HL-60/S4 (cell line): ENCODE data around the gene SLC36A3.
"Not testable (repeated sequence)": the region's sequence is repeated elsewhere in the genome, so short reads cannot be mapped to it uniquely, and the experiment has no call there.

ENCODE experiments used
- in situ Hi-C: fragments of 300-500 bp; cut with MboI; formaldehyde crosslinking; loops from 2 replicates; pipeline ENCODE4 v1.14.3; 2022; ENCODE audit warnings: low sequenced_read_pairs

Gene SLC36A3

GRCh38 chr5:151264113-151264512 is 39.5 kb downstream of the SLC36A3 start:
- in situ Hi-C loops, result no loop called here

DNA sequence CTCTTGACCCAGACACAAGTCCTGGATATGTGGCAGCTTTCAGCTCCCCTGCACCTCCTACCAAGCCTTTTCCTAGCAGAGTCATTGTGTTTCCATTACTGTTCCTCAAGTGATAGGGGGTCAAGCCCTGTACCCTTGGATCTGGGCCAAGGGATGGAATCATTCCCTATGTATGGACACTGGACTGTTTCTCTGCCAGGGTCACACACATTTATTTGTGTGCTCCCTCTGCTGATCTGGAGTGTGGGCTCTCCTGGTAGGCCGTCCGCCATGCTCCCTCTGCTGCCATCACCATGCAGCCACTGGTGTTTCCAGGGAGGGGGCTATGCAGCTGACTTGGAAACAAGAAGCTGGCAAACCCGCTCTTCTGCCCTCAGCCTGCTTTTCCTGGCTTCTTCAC is 41.0 kb downstream of the SLC36A3 start:
- in situ Hi-C loops, result no loop called here

DNA sequence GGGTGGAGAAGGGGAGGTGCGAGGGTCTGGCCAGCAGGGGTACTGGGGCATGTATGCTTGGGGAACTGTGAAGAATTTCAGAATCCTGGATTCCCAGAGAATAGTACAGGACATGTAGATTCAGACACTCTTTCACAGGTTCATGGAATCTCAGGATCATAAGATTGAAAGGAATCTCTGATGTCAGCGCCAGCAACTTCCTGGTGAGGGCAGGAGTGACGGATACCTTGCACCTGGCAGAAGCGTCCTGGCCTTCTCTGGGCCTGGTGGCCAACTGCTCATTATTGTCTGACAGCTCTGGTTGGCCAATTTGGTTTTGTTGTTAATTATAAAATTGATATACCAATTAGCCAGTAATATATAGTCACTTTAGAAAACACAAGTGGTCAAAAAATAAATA is 43.6 kb downstream of the SLC36A3 start:
- in situ Hi-C loops, result no loop called here

GRCh38 chr5:151258816-151259215 is 44.8 kb downstream of the SLC36A3 start:
- in situ Hi-C loops, result no loop called here

GRCh38 chr5:151258201-151258611 is 45.4 kb downstream of the SLC36A3 start:
- in situ Hi-C loops, result no loop called here

DNA sequence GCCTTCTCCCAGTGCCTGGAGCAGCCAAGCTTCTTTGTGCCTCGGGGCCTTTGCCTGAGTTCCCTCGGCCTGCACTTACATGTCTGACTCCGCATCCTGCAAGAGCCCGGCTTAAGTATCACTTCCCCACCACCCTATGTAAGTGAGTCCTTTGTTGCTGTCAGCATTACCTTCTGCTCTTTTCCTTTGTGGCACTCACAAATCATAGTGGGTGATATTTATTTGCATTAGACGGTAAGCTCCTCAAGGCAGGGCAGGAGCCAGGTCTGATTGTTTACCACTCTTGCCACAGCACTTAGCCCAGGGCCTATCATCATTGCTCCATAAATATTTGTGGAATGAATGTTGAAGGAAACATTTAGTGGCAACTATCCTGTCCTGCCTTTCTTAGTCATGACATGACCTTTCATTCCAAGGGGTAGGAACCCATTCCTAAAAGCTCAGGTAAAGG is 45.8 kb downstream of the SLC36A3 start:
- in situ Hi-C loops, result no loop called here

DNA sequence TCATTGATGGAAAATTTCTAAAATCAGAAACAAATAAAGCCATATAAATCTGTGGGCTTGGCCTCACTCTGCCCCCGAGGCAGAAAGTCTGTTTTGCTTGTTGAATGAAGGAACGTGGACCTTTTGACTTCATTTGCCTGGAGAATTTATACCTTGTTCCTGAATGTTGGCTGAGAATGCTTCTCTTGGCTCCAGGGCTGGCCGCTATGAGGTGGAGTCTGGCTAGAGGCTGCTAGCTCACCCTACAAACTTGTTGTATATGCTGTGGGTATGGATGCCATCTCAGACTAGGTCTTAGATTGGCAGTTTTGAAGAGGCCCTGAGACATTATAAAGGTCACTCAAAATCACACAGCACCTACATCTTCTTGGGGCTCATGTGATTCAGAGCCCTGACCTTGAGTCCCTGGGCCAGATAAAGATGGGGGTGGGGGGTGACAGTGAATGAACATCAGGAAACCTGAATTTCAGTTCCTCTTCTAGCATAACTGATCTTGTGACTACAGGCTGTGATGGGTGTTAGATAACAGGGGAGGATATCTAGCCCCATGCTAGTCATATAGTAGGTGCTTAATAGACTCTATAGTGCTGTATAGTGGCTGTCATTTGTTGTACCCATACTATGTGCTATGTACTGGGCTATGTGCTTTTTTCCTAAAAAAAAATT is 47.8 kb downstream of the SLC36A3 start:
- in situ Hi-C loops, result no loop called here

DNA sequence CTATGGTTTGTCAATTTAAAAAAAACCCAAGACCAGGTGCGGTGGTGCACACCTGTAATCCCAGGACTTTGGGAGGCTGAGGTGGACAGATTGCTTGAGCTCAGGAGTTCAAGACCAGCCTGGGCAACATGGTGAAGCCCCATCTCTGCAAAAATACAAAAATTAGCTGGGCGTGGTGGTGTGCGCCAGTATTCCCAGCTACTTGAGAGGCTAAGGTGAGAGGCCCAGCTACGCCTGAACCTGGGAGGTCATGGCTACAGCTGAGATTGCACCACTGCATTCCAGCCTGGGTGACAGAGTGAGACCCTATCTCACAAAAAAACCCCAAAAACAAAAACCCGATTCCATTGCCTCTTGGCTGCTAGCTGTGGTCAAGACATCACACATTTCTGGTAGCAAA is 48.6 kb downstream of the SLC36A3 start:
- in situ Hi-C loops, result not testable (repeated sequence)

DNA sequence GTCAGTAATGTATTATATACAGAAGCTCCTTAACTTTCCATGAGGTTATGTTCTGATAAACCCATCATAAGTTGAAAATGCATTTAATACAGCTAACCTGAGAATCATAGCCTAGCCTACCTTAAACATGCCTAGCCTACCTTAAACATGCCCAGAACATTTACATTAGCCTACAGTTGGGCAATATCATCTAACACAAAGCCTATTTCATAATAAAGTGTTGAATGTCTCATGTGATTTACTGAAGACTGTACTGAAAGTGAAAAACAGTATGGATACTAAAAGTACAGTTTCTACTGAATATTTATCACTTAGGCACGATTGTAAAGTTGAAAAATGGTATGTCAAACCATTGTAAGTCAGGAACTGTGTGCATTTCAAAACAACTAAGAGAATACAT is 49.0 kb downstream of the SLC36A3 start:
- in situ Hi-C loops, result no loop called here

- in situ Hi-C loops, result no loop called here
Observed at GRCh38 chr5:151253605-151253950, 50.0 kb downstream of the SLC36A3 start.

DNA sequence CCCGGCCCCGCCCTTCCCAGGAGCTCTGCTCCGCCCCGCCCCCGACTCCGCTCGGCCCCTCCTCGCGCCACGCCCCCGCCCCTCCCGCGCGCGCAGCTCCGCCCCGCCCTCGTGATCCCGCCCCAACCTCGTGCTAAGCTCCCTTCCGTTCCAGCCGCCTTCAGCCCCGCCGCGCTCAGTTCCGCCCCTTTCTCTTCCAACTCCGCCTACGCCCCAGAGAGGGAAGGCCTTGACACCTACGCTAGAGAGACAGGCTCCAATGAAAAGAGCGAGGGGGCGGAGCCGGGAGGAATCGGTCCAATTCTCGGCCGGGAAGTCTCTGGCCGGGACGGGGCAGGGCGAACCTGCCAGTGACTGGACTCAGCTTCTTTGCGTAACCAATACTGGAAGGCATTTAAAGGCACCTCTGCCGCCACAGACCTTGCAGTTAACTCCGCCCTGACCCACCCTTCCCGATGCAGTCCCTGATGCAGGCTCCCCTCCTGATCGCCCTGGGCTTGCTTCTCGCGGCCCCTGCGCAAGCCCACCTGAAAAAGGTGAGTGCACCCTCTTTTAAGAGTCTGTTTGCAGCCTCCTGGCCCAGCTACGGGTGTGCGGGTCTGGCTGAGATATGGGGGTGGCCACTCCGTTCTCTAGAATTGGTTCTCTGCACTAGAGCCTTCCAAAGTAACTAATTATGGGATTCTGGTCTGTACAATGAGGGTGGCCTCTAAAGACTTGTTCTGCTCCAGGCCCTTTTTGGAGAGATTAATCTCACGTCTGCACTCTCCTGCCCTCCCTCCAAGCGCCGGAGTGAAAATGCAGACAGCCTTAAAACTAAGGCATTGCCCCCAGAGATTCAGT is 50.6 kb downstream of the SLC36A3 start, which contains the start of gene GM2A:
Gene GM2A, plus strand, starts transcription at position 424 of the 843 bp plus-strand sequence. Its CDS starts 32 bp downstream, at position 456.
- in situ Hi-C loops, result no loop called here

DNA sequence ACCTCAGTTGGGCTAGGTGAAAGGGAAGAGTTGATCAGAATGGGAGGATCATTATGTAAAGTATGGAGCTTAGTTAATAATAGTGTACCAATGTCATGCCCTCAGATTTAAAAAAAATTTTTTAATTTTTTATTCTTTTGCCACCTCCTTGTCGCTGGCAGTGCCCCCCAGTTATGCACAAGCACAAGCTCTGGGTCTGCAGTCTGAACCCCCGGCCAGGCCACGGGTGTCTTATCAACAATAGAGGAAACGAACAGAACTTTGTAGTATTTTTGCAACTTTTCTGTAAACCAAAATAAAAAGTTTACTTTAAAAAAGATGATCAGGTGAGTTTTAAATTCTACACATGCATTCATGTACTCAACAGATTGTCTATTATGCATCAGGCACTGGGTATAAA is 51.9 kb downstream of the SLC36A3 start:
- in situ Hi-C loops, result no loop called here

DNA sequence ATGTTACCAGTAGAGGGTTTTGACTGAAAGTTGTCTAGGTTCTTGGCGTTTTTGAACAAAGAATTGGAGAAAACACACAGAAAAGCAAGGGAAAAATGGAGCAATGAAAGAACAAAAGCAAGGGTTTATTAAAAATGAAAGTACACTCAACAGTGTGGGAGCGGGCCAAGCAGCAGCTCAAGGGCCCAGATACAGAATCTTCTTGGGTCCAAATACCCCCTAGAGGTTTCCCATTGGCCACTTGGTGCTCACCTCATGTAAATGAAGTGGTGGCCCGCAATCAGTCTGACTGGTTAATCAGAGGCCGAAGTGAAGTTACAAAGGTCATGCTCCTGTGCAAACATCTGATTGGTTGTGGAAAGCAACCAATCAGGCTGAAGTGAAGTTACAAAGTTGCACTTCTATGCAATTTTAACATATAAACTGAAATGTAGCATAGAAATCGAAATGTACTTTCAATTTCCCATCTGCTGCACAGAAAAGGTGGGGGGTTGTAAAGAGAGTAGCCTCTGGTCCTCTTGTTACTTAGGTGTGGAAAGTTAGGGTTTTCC is 52.5 kb downstream of the SLC36A3 start:
- in situ Hi-C loops, result no loop called here

DNA sequence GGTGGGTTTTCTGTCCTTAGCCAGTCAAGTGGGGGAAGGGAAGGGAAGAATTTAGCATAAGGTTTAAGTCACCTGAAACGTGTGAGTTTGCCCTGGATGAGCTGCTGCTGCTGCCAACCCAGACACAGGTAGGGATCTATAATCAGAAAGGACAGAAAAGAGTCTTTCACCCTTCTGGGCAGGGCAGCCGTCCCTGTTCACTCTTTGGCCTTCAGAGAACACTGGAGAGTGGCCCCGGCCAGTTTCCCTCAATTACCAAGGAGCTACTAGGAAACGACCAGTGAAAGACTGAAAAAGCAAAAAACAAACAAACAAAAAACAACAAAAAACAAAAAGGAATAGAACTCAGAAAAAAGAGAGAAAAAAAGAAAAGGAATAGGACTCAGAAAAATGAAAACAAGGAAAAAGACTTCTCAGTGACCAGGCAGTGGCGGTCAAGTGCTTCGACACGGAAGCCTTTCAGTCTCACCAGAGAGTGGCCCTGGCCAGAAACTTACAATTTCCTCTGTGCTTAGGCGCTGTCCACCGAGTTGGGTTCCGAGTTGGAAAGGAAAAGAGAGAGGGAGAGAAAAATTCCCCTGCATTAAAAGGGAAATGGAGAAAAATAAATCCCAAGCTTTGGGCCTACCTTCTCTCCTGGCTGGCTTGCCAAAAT is 53.1 kb downstream of the SLC36A3 start:
- in situ Hi-C loops, result no loop called here

- in situ Hi-C loops, result no loop called here
Observed at GRCh38 chr5:151249281-151249680, 54.3 kb downstream of the SLC36A3 start.

GRCh38 chr5:151248651-151249050 is 54.9 kb downstream of the SLC36A3 start:
- in situ Hi-C loops, result no loop called here

- in situ Hi-C loops, result no loop called here
Observed at GRCh38 chr5:151245680-151246219, 57.8 kb downstream of the SLC36A3 start.

DNA sequence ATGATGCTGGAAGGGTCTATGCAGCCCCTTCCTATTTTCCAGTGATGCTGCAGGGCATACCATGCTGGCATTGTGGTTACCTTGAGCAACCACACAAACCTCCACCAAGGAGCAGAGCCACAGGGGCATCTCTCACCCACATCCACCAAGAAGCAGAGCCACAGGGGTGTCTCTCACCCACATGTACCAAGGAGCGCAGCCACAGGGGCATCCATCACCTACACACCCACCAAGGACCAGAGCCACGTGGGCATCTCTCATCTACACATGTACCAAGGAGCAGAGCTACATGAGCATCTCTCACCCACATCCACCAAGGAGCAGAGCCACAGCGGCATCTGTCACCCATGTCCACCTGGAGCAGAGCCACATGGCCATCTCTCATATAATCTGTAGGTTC is 59.4 kb downstream of the SLC36A3 start:
- in situ Hi-C loops, result no loop called here

GRCh38 chr5:151243564-151243963 is 60.0 kb downstream of the SLC36A3 start:
- in situ Hi-C loops, result no loop called here

DNA sequence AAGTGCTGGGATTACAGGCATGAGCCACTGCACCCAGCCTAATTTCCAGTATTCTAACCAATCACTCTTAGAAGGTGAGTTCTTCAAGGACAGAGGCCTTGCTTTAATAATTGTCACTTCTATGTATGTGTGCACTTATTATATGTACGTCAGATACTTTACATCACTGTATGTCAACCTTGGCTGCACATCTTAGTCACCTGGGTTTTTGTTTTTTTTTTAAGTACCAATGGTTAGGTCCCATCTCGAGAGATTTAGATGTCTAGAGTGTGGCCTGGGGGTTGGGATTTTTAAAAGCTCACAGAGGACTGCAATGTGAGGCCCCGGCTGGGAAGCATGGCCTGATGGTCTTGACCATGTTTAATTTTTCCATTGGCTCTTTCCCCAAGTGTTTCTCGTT is 60.4 kb downstream of the SLC36A3 start:
- in situ Hi-C loops, result no loop called here

DNA sequence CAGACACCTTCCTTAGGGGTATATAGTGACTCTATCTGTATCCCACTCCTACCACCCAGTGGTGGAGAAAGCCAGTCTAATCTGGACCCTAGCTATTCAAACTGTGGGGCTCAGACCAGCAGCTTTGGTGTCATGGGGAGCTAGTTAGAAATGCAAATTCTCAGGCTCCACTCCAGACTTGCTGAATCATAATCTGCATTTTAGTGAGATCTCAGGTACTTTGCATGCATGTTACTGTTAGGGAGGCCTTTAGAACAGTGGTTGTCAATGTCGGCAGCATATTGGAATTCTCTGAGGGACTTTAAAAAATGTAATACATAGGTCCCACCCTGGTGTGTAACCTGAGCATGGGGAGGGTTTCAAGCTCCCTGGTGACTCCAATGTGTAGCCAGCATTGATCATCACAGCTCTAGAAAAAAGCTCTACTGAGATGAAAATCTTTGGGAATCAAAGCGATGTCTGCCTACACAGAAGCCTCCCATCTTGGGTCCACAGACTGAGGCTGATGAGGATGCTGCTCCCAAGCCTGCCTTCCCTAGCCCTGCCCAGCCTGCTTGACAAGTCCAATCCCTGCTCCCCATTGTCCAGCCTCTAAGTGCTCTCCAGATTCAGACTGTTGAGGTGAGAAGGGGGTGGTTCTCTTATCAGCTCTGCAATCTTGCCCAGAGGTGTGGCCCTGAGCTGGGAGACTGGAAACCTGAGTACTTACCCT is 62.5 kb downstream of the SLC36A3 start:
- in situ Hi-C loops, result no loop called here
